Bone marrow (tissue), 2 donors: ENCODE measurements around the gene MAN1C1.
"Not testable (repeated sequence)": the region's sequence is repeated elsewhere in the genome, so short reads cannot be mapped to it uniquely, and the experiment has no call there.

Source experiments
- DNase-seq, 2 donors: peaks; one replicate each; lab custom pipeline; 2025; lab: John Stamatoyannopoulos, UW

MAN1C1 gene

GRCh38 chr1:25634896-25635295 lies 18.3 kb downstream of the MAN1C1 start:
- no peak for DNase-seq

- not testable (repeated sequence) for DNase-seq
Observed at GRCh38 chr1:25636141-25636540, 19.6 kb downstream of the MAN1C1 start.

- no peak for DNase-seq
Observed at GRCh38 chr1:25640646-25641328, 24.2 kb downstream of the MAN1C1 start.

GRCh38 chr1:25641329-25641725 lies 24.7 kb downstream of the MAN1C1 start:
- no peak for DNase-seq

GRCh38 chr1:25641931-25642573 lies 25.5 kb downstream of the MAN1C1 start:
- no peak for DNase-seq

- DNase-seq = peak in 1 of 2 donors; percentile 97
Observed at GRCh38 chr1:25642574-25643108, 26.1 kb downstream of the MAN1C1 start.

- no peak for DNase-seq
Observed at GRCh38 chr1:25643929-25644328, 27.3 kb downstream of the MAN1C1 start.

GRCh38 chr1:25644962-25645361 lies 28.4 kb downstream of the MAN1C1 start:
- DNase-seq = no peak

GRCh38 chr1:25645637-25646400 lies 29.2 kb downstream of the MAN1C1 start:
- no peak for DNase-seq

GRCh38 chr1:25647106-25647505 lies 30.5 kb downstream of the MAN1C1 start:
- no peak for DNase-seq

GRCh38 chr1:25647863-25648262 lies 31.3 kb downstream of the MAN1C1 start:
- no peak for DNase-seq

GRCh38 chr1:25648681-25649440 lies 32.3 kb downstream of the MAN1C1 start:
- no peak for DNase-seq

- DNase-seq = no peak
Observed at GRCh38 chr1:25649505-25650288, 33.1 kb downstream of the MAN1C1 start.

GRCh38 chr1:25650289-25650576 lies 33.6 kb downstream of the MAN1C1 start:
- no peak for DNase-seq

GRCh38 chr1:25651036-25651640 lies 34.5 kb downstream of the MAN1C1 start:
- no peak for DNase-seq

- no peak for DNase-seq
Observed at GRCh38 chr1:25651824-25652741, 35.5 kb downstream of the MAN1C1 start.

GRCh38 chr1:25653558-25653957 lies 37.0 kb downstream of the MAN1C1 start:
- no peak for DNase-seq

- no peak for DNase-seq
Observed at GRCh38 chr1:25654109-25654660, 37.6 kb downstream of the MAN1C1 start.

- DNase-seq = peak in 1 of 2 donors; percentile 77
Observed at GRCh38 chr1:25657121-25657882, 40.7 kb downstream of the MAN1C1 start.
